ENCODE data around the gene ITIH4.

Gene ITIH4

DNA sequence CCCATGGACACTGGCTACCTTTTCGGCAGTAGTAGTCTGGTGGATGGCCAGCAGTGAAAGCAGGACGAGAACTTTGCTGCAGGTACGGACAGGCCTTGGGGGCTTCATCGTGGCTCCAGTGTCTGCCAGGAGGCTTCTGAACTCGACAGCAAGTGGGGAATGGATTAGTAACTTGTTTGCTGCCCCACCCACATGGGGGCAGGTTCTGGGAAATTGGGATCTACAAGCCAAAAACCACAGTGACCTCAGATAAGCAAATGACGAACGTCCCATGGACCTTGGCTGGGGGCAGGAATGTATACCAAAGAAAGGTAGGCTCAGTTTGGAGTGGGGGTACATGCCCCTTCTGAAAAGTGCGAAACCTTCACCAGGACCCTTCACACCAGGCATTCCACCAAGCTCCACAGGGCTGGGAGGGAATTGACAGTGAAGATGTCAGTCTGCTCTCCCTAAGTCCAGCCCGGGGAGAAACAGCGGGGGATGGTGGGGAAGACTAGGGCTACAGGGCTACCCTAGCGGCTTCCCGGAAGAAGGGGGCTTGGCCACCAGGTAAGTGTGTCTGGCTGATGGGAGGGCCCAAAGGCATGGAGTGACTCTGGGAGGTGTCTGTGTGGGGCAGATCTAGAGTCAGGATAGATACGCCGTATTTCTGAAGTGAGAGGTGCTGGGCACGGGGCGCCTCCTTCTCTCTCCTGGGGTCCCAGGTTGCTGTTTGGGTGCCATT is at the start of gene ITIH4:
TSS of gene ITIH4 (minus strand) at position 138 of the 724 bp plus-strand sequence. CDS start at position 108, 30 bp downstream.
- DNase-seq = no peak

DNA sequence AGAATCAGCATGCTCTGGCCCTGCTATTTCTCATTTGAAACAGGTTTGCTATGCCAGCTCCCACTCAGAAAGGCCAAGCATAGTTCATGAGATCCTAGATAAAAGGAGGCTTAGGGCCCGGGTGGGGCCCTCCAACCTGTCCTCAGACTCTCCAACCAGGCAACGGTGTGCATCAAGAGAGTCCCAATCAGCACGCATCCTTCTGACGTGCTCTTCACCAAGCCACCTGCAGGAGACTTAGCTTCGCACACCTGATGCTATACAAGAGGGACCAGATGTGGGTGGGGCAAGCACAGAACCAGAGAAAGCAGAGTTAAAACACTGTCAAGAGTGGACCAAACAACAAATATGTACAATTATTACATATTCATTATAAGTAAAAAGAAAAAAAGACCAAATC is 49.6 kb upstream of the ITIH4 start:
- no peak for DNase-seq

DNA sequence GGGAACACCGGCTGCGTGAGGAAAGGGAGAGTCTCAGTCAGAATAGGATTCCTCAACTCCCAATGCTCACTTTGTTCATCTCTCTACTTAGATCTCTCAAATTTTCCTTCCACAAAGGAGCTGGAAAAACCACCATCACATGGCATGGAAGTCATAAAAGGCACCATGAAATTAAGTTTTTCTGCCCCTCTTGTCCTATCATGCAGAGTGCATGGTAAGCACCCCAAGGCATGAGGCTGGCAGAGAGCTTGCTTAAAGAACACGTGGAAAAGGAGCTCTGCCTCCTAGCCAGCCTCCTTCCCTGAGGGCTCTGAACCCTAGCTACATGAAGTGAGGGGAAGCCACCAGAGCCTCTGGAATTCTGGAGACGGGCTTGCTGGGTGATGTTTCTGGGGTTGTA is 49.1 kb upstream of the ITIH4 start:
- no peak for DNase-seq

DNA sequence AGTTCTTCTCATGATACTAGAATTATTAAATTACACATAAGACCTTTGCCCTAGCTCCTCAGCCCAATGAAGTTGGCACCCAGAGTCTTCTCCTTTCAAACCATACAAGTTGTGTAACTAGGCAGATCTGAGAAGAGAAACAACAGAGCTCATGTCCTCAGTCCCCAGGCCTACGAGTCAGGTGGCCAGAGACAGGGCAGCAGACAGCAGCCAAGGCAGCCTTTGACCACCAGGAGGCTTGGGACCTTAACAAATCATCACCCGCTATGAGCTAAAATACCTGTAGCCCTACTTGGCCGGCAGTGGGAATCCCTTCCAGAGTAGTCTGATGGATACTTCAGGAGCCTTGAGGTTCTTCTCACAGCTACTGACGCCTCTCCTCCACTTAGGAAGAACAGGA is 48.6 kb upstream of the ITIH4 start:
- no peak for DNase-seq

DNA sequence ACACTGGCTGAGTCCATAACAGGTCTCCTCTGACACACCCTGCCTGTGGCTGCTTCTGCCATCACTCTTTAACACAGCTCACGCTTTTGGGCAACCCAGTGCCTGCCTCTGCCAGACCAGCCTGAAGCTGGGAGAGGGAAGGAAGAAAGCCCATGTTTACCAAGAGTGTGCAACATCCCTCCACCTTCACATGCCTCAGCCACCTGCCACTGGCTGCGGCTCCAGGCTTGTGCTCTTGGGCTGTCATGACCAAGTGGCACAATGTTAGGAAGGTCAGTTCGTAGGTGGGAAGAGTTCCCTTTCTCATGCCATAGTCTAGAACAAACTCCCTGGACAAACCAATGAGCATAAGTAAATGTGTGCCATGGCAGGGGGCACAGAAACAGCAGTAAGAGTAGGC is 46.6 kb upstream of the ITIH4 start:
- DNase-seq = no peak

DNA sequence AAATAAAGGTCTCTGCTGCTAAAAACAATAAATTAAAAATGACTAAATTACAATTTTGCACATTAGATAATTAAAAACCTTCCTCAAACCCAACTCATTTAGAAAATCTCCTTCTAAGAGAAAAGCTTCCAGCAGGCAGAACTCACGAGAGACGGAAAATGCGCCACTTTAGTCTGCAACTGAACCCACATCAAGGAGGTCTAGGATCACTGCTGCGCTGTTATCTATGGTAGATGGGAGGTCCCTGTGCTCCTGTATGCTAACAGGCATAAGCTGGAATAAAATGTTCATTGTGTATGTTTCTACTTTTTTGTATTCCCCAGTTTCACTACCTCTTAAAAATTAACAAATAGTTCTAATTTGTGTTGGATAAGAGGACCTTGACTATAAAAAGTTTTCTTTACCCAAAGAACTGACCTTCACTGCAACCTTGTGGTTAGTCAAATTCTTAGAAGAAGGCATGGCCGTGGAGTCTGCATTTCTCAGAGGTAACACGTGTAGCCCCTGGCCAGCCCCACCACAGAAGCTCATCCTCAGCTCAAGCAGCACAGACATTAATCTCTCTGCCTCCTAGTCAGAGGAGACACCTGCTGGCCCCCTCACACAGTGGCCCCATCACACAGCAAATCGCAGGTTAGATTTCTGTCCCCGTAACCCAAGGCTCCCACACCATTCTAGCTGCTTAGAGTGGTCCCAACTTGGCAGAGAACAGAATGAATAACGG is 44.6 kb upstream of the ITIH4 start:
- no peak for DNase-seq

DNA sequence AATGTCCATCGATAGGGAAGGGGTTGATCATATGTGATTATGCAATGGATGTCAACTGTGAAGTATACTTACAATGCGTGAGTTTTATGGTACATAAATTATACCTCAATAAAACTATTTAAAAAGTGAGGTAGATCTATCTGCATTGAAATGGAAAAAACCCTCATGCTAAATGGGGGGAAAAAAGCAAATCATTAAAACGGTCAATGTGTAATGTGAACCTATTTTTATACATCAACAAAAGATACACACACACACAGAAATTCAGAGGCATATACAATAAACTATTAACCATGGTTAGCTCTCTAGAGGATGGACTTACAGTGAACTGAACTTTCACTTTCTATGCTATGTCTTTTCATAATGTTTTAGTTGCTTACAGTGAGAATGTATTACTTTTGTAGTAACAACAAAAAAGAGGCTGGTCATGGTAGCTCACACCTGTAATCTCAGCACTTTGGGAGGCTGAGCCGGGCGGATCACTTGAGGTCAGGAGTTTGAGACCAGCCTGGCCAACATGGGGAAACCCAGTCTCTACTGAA is 43.8 kb upstream of the ITIH4 start:
- no peak for DNase-seq

DNA sequence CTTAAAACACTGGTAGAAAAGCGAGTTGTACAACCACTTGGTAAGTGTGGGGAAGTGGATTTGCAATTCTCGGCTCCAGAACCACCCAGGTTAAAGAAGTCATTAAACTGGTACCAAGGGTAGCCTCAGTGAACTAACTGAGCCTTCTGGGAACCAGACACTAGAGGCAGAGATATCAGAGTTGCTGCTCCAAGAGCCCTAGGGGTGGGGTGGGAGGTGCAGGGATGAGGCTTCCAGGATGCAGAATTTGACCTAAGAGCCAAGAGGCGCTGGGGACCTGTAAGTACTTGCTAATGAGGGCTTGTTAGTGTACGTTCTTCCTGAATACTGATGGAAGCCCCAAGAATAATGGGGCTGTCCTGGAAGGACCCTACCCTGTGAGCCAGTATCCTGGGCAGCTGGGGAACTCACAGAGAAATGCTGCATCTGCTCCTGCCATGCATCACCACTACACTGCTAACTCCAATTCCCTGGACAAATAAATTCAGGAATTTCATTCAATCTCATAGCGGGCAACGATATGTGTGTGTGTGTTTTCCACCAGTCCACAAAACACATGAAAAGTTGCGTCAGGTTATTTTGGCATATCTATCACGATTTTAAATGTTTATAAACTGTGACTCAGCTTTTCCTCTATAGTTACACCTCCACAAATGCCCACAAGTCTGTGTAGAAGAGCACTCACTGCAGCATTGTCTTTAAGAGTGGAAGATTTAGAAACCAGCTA is 43.1 kb upstream of the ITIH4 start:
- no peak for DNase-seq

DNA sequence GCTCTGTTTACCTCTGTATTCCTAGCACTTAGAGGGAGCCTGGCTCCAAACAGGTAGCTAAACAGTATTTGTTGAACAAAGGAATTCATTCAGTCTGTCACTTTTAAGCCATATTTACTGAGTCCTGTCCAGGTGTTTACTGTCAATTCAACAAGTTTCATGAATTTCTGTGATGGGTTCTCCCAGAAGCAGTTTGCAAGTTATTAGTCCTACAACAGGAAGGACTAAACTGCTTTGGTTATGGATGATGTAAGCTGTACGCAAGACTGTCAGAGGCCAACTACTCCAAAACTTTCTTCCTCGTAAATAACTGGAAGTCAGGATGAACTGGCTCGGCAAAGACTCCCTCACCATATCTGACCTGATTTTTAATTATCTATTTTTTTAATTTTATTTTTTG is 41.8 kb upstream of the ITIH4 start:
- no peak for DNase-seq

DNA sequence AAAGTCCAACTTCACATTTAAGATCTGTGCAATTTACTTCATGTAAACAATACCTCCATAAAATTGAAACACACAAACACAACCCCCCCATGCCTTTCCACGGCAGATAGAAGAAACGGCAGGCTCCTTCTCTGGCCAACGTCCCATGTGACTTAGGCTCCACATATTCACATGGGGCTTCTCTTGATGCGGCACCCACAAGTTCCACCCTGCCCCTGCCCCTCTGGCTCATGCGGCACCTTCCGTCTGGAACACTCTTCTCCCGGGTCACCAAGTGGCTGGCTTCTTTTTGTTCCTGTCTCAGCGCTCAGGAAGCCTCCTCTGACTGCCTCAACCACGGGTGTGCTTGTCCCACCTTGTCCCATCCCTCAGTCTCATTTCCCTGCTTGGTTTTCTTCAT is 41.3 kb upstream of the ITIH4 start:
- DNase-seq = no peak

DNA sequence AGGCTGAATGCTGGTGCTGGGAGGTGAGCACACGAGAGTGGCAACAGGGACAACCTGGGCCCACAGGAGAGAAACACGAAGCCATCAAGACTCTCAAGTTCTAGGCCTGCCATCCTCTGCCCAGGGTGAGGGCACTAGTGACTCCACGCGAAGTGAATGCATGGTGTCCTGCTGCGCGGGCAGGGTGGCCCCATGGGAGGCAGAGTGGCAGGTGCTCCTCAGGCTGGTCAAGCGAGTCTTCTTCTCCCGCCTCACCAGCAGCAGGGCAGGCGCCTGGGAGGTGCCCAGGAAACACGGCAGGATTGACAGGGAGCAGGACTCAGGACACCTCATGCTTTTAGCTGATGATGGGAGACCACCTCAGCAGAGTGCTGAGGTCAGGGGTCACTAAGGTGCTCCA is 40.0 kb upstream of the ITIH4 start:
- no peak for DNase-seq

DNA sequence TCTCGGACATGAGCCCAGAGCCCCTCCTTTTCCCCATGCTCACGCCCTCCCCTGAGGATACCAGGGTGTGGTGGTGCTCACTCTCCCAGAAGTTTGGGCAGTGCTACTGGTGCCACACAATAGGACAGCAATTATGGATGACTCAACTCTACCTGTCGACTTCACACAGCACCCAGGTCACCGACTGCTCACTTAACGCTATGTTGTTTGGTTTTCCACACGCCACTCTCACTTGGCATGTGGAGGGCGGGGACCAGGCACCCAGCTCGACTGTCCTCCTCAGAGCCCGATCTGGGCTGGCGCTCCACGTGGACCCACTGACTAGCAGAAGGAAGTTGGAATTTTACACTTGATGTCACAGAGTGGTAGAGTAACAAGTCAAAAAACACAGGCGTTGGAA is 36.0 kb upstream of the ITIH4 start:
- no peak for DNase-seq

DNA sequence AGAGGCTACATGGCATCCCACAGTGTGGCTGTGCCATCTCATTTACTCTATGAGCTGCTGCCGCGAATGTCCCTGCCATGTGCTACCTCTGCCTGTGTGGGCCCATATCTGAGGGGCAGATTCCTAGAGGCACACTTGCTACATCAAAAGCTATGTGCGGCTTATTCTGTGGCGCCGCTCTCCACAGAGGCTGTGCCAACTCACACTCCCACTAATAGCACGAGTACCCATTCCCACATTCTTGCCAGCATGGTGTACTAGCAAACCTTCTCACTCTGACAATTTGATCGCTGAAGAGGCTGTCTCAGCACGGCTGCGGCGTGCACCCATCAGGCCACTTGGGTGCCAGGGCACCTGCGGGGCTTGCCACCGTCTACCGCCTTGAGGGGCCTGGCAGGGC is 35.5 kb upstream of the ITIH4 start:
- DNase-seq = no peak

DNA sequence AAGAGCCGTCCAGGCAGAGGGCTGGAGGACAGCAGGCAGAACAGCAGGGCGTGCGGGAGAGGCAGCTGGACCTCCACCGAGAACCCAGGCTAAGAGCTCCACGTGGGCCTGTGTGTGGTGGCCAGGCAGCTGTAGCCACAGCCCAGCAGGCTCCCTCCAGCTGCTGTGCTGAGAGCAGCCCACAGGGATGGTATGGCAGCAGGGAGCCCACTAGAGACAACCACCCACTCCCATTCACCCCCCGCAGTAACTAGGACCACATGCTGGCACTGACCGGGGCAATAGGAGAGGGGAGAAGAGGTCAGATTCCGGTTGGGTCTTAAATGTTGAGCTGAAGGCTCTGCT is 29.9 kb upstream of the ITIH4 start:
- no peak for DNase-seq

DNA sequence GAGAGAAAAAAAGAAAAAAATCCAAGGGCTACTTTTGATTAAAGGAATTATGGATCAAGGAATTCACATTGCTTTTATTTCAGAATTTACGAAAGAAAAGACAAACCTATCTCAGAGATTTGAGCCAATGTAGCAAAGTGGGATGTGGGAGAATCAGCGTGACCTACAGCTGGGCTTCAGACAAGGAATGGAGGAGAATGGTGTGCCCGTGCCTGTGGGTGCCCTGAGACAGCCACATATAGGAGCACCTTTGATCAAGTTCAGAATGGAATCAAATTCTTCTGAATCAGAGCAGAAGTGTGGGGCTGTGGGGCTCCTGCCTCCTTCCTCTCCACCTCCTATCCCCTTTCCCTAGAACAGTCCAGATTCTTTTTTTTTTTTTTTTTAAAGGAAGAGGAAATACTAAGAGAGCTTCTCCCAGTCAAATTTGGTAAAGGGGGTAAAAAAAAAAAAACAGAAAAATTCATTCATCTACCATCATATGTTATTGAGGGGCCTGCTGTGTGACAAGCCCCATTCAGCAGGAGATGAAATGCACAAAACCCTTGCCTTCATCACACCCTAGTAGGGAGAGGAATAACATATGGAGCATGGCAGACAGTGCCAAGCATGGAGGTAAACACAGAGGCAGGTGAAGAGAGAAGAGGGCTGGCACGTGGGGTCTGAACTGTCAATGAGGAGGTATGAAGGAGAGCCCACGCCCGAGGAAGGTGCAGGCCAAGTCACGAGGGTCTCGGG is 29.4 kb upstream of the ITIH4 start:
- DNase-seq = no peak

DNA sequence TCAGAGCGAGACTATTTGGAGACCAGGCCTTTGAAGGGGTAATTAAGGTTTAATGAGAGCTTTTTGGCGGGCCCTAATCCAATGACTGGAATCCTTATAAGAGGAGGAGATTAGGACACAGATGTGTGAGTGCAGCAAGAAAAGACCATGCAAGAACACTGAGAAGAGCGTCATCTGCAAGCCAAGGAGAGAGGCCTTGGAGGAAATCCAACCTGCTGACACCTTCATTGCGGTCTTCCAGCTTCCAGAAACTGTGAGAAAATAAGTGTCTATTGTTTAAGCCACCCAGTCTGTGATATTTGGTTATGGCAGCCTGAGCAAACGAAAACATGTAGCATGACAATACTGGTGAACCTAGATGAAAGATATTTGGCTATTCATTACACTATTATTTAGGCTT is 27.4 kb upstream of the ITIH4 start:
- no peak for DNase-seq

DNA sequence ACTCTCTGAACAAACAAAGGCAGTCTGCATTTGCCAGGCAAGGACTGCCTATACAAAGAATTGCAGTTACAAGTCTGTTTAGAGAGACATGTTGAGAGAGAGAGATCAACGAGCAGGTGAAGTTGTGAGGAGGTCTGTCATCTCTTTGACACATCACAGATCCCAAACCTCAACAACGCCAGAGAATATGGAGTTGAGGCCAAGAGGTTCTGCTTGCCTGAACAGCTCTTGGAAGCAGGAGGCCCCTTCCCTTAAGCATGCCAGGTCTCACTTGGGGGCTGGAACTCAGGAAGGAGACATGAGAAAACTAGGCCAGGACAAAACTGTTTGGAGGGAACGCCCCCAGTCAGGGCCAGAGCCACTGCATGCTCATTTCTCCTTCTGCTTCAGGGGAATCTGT is 26.7 kb upstream of the ITIH4 start:
- no peak for DNase-seq

DNA sequence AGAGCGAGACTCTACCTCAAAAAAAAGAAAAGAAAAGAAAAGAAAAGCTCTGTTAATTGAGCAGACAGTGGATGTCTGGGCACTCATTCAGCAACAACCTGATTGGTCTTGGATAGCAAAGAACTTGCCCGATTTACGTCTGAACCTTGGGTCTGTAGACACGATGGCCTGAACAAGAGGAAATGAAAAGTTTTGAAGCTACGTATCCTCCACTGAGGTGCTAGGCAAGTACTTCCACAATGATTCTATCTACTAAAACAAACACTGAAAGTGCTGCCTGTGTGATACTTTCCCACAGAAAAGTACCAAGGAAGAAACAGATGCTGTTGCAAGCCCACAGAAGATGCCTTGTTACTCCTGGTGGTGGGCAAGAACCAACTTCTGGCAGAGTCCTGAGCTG is 26.2 kb upstream of the ITIH4 start:
- DNase-seq = no peak

DNA sequence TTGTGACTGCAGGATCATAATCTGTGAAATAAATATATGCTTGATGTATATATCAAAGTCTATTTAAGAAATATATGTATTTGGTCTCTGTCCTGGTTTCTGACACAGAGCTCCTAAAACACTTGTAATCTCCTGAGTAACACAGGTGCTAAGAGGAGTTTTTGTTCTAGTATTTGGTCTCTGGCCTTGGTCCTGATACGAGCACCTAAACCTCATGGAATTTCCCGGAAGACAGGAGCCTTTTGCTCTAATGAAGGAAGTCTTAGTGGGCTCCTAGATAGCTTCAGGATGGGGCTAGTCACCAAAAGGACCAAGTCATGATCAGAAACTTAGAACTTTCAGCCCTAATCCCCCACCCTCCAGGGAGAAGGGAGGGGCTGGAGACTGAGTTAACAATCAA is 23.5 kb upstream of the ITIH4 start:
- DNase-seq = no peak

DNA sequence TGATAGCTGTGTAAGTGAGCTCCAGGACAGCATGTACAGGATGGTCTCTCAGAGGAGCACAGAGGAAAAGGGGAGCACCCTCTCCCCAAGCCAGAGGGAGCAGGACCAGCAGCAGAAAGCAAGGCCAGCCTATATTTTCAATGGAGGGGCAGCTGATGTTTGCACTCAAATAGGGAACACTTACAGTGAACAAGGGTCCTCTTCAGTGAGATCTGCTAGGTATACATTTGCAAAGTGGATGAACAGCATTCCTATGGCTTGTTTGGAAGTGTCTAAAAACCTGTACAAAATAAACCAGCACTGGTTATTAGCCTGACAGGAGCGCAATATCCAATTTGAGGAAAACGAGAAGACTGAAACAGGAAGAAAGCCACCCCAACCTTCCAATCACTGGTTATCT is 21.9 kb upstream of the ITIH4 start:
- no peak for DNase-seq

DNA sequence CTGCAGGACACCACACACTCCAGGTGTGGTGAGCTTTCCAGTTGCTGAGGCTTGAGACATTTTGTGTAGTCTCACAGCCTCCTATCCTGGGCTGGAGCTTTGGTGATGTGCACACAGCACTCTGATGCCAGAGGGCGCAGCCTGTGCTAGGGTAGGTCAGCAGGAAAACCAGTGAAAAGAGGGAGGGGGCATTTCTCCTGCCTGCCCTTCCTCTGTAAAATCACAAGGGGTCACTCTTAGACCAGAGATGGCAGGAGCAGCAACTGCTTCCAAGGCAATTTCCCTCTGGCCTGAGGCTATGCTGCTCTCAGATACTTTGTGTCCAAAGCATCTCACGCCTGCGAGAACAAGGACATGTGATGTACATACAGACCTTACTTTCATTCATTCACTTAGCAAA is 20.9 kb upstream of the ITIH4 start:
- peak; percentile 29 for DNase-seq

DNA sequence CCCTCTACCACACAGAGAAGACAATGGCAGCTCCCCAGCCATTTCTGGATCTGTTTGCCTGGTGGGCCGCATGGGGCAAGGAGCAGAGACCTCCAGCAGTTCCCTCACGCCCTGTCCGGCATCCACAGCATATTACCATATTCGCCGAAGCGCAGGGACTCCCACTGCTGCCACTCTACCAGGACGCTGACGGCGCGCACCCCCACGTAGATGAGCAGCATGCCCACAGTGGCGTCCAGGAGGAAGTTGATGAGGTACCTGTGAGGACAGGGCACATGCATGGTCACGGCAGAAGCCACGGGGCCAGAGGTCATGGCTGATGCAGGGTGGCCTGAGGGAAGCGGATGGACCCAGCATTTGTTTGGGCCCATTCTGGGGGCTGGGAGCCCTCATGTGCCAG is 19.2 kb upstream of the ITIH4 start:
- no peak for DNase-seq

DNA sequence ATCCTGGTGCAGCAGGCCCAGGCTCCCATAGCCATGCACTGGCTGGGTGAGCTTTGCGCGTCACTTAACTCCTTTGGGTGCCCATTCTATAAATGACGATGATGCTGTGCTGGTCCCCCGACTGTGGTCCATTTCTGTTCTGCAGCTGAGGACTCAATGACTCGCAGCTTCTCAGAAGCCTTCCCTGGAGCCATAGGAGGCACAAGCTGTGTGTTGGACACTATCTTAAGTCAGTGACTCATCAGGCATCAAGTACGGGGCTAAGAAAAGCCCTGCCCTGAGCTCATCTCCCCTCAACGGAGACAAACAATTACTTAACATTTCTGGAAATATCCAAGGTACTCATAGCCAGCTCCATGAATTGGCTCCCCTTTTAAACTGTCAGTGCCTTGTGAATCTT is 18.1 kb upstream of the ITIH4 start:
- DNase-seq = no peak

Data from stimulated activated CD8-positive, alpha-beta memory T cell treated with anti-CD3 and anti-CD28 coated beads, Interleukin-4, amount 100 ng/mL, for 48 hours (primary cell).